Thymus (tissue), 11 donors: ENCODE data around the gene BMP2K. TPM values are rescaled to one million over a fixed set of nuclear protein-coding genes. Genes with fewer than 3 reads are reported as not detected.

Source experiments
- DNase-seq, 9 donors: peaks; one replicate each; pipeline ENCODE4 v3.0.0-alpha.2; 2013; ENCODE audit warnings: low spot score in 9 of 9, low read depth in 6 of 9, missing footprints in 1 of 9
- H3K27ac ChIP-seq, 2 donors: one replicate each; pipeline ENCODE4 v1.5.1; 2013; ENCODE audit warnings: control low read depth in 1 of 2, low read depth in 1 of 2, low read length in 1 of 2, mild to moderate bottlenecking in 1 of 2, moderate library complexity in 1 of 2
- H3K27me3 ChIP-seq, 2 donors: one replicate each; pipeline ENCODE4 v1.5.1; 2013; ENCODE audit warnings: low read length in 1 of 2; ENCODE audit not compliant: control insufficient read depth in 2 of 2, insufficient read depth in 1 of 2
- H3K36me3 ChIP-seq, 2 donors: one replicate each; pipeline ENCODE4 v1.5.1; 2013; ENCODE audit warnings: low read length in 1 of 2, mild to moderate bottlenecking in 1 of 2, moderate library complexity in 1 of 2; ENCODE audit not compliant: control insufficient read depth in 2 of 2, insufficient read depth in 2 of 2
- H3K4me1 ChIP-seq, 2 donors: one replicate each; pipeline ENCODE4 v1.5.1; 2013; ENCODE audit warnings: low read length in 2 of 2; ENCODE audit not compliant: control insufficient read depth in 2 of 2, insufficient read depth in 2 of 2
- H3K4me3 ChIP-seq, 2 donors: one replicate each; pipeline ENCODE4 v1.5.1; 2013; ENCODE audit warnings: low read length in 2 of 2, control low read depth in 1 of 2, mild to moderate bottlenecking in 1 of 2
- H3K9me3 ChIP-seq, 2 donors: one replicate each; pipeline ENCODE4 v1.5.1; 2013; ENCODE audit warnings: low read length in 1 of 2, mild to moderate bottlenecking in 1 of 2; ENCODE audit not compliant: control insufficient read depth in 2 of 2, insufficient read depth in 1 of 2
- WGBS: extraction: QIAGEN DNeasy Blood & Tissue Kit; methylation state at CpG from one replicate; pipeline ENCODE4 v1.1.7; 2013; 5-methylcytosine and 5-hydroxymethylcytosine counted together
- polyA plus RNA-seq: library from polyadenylated mRNA; stranded (reverse); fragments of 200-250 nt; gene quantifications from one replicate; pipeline ENCODE4 v1.2.3, GENCODE V29; 2013
- total RNA-seq: library from RNA; stranded (reverse); fragments of 120-200 nt; gene quantifications from one replicate; pipeline ENCODE4 v1.2.4, GENCODE V29; 2013
- donor health status: healthy.

The BMP2K gene
- total and polyA plus RNA-seq, 2 donors, result 34.3 to 36.5 TPM

DNA sequence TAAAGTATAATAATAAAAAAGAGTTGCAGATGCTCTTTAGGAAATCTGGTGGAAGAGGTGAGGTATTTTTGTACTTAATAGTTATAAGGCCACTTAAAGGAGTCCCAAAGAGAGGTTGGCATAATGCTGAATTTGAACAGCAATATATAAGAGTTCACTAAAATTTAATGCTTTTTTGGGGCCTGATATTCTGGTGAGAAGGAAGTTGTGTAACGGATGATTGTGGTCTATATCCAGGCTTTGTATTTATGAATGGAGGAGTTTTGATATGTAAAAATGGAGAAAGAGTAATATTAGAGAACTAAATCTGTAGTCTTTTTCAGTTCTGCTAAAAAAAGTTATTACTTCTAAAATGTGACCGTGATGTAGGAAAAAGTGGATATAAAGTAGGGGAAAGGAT lies 20.4 kb downstream of the BMP2K start:
- no peak for DNase-seq
- 76% methylated on average over 2 of the region's 2 CpGs for WGBS
- no peaks in the 10 kb centered on the region for H3K9me3 ChIP-seq
- H3K4me3 ChIP-seq, result no peak overlapping the region
- H3K4me1 ChIP-seq, result no peaks in the 10 kb centered on the region
- peaks cover 0 to 5% of the 10 kb centered on the region in 2 donors for H3K36me3 ChIP-seq
- H3K27ac ChIP-seq, result no peak overlapping the region
- no peaks in the 10 kb centered on the region for H3K27me3 ChIP-seq

DNA sequence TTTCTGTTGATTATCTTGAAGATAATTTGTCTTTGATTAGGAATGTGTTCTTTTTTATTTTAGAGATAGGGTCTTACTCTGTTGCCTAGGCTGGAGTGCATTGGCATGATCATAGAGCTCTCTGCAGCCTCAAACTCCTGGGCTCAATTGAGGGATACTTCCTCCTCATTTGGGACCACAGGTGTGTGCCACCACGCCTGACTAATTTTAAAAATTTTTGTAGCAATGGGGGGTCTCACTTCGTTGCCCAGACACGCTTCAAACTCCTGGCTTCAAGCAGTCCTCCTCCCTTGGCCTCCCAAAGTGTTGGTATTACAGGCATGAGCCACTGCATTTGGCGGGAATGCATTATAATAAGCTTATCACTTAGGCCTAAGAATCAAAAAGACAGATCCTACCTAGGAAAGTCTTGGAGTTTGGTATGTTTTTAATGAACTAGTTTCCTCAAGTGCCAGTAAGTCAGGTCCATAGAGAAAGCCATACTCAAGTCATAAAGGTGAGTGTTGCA lies 21.7 kb downstream of the BMP2K start:
- Histone ChIP-seq H3K27me3 (no peaks in the 10 kb centered on the region), H3K4me1 (no peaks in the 10 kb centered on the region), H3K9me3 (no peaks in the 10 kb centered on the region), H3K36me3 (peaks cover 0 to 5% of the 10 kb centered on the region in 2 donors), H3K27ac (no peak overlapping the region), H3K4me3 (no peak overlapping the region)
- DNase-seq, result no peak
- WGBS, result 97% methylated on average over 4 of the region's 4 CpGs

DNA sequence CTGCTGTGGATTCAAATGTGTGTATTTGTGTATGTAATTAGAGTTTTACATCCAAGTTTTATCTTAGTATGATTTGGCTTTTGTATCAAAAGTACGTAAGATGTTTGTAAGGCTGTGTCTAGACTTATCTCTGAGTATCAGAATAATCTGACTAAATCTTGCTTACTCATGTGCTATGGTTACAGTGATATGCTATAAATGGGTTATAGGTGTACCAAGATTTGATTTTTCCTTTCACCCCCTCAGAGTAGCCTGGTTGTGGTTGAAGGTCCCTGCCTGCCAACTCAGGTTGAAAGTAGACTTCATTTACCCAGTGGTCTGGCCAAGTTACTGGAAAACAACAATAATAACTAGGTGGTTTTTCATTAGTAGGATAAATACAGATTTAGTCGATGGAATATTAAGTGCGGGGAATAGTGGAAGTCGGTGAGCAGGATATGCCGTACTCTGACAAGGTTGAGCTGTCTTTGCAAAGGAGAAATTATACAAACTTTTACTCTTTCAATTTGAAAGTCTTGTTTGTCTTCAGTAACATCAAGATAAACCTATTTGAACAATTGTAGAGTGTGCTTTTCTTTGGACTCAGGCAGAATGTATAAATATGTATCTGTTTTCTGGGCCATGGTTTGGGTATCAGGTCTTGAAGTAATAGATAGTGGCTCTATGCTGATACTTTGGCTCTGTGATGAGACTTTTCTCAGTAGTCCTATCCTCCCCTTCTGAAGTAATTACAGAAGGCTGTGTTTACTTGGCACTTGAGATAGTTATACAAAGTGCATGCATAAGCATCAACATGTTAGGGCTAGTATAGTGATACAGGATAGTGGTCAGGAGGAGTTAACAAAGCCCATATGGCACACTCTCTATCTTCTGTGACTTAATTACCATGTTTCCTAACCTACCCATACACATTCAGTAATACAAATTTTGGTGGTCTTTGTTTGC lies 23.7 kb downstream of the BMP2K start:
- Histone ChIP-seq H3K4me1 (no peaks in the 10 kb centered on the region), H3K4me3 (no peak overlapping the region), H3K27ac (no peak overlapping the region), H3K36me3 (peaks cover 0 to 4% of the 10 kb centered on the region in 2 donors), H3K9me3 (no peaks in the 10 kb centered on the region), H3K27me3 (no peaks in the 10 kb centered on the region)
- no peak for DNase-seq
- WGBS, result 96% methylated on average over 5 of the region's 5 CpGs

DNA sequence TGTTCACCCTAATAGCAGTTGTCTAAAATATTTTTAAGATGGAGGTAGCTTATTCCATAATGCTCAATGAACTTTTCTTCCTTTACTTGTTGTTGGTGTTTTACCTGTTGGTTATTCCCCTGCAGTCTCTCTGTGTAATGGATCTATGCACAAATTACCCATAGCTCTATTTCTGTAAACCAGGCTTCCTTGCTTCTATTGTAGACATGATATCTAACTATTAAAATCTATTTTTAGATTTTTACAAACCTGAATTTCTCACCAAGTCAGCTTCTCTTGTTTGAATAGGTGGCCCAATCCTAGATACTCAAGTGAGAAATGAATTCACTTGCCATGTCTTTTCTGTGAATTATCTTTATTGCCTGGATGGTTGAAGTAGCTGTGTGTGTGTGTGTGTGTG lies 24.8 kb downstream of the BMP2K start:
- Histone ChIP-seq H3K27ac (no peak overlapping the region), H3K36me3 (no peaks in the 10 kb centered on the region), H3K4me3 (no peak overlapping the region), H3K27me3 (no peaks in the 10 kb centered on the region), H3K4me1 (no peaks in the 10 kb centered on the region), H3K9me3 (no peaks in the 10 kb centered on the region)
- DNase-seq, result no peak

DNA sequence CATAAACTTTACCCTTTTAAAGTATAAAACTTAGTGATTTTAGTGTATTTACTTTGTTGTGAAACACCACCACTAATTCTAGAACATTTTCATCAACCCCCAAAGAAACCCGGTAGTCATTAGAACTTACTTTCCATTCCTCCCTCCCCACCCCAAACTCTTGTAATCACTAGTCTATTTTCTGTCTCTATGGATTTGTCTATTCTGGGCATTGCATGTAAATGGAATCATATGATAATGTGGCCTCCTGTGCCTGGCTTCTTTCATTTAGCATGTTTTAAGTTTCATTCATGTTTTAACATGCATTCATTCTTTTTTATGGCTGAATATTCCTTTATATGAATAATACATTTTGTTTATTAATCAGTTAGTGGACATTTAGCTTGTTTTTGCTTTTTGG lies 27.8 kb downstream of the BMP2K start:
- 97% methylated on average over 1 of the region's 1 CpG for WGBS
- H3K4me1 ChIP-seq, result no peaks in the 10 kb centered on the region
- no peak overlapping the region for H3K27ac ChIP-seq
- no peaks in the 10 kb centered on the region for H3K36me3 ChIP-seq
- no peak overlapping the region for H3K4me3 ChIP-seq
- no peaks in the 10 kb centered on the region for H3K27me3 ChIP-seq
- no peak for DNase-seq
- peaks cover 0 to 3% of the 10 kb centered on the region in 2 donors for H3K9me3 ChIP-seq

DNA sequence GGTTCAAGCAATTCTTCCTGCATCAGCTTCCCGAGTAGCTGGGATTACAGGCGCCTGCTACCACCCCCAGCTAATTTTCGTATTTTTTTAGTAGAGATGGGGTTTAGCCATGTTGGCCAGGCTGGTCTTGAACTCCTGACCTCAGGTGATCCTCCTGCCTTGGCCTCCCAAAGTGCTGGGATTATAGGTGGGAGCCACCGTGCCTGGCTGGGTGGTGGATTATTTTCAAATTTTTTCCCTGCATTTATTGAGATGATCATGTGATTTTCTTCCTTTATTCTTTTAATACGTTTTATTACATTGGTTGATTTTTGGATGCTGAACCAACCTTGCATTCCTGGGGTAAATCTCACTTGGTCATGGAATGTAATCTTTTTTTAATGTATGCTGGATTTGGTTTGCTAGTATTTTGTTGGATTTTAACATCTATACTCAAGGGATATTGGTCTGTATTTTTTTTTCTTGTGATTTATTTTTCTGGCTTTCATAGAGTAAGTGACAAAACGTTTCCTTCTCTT lies 30.9 kb downstream of the BMP2K start:
- DNase-seq, result no peak
- Histone ChIP-seq H3K27ac (no peak overlapping the region), H3K9me3 (peaks cover 0 to 3% of the 10 kb centered on the region in 2 donors), H3K36me3 (no peaks in the 10 kb centered on the region), H3K27me3 (no peaks in the 10 kb centered on the region), H3K4me3 (no peak overlapping the region), H3K4me1 (no peaks in the 10 kb centered on the region)
- WGBS, result 96% methylated on average over 6 of the region's 6 CpGs

DNA sequence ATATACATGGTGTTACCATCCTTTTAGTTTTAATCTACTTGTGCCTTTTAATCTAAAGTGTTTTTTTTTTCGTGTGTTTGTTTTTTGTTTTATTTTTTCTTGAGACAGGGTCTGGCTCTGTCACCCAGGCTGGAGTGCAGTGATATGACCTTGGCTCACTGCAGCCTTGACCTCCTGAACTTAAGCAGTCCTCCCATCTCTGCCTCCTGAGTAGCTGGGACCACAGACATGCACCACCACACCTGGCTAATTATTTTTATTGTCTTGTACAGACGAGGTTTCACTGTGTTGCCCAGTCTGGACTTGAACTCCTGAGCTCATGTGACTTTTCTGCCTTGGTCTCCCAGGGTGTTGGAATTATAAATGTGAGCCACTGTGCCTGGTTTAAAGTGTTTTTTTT lies 33.1 kb downstream of the BMP2K start:
- WGBS, result 93% methylated on average over 2 of the region's 2 CpGs
- Histone ChIP-seq H3K36me3 (no peaks in the 10 kb centered on the region), H3K9me3 (peaks cover 0 to 3% of the 10 kb centered on the region in 2 donors), H3K27me3 (no peaks in the 10 kb centered on the region), H3K4me3 (no peak overlapping the region), H3K27ac (no peak overlapping the region), H3K4me1 (no peaks in the 10 kb centered on the region)
- DNase-seq, result no peak

DNA sequence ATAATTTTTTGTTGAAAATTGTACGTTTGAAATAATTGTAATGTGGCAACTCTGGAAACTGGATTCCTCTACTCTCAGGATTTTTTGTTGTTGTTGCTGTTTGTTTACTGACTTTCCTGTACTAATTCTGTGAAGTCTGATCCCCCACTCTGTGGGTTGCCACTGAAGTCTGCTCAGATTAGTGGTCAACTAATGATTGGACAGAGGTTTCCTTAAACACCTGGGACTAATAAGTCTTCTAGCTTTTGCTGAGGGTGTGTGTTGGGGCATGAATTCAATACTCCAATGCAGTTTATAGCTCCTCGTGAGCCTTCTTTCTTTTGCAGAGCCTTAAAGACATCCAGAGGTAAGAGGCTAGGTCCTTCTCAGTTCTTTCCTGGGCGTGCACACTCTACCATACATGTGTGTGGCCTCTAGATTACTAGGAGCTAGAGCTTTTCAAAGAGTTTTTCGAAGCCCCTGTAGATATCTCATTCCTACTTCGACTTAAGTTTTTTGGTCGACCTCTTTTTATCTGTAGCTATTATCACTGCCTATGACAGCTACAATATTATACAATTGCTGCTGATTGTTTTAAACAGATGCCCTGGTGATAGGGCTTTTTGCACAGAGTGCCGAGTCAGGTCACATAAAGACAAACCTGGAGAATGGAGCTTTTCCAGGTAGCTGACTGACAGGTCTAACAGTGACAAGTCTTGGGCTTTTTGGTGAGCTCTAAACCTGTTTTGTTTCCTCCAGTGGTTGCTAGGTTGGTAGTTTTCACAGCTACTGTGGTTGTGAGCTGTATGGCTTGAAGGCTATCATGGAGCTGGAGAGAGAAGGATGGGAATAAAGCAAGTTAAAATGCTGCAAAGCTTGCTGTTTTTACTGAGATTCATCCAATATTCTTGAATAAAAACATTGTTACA lies 34.0 kb downstream of the BMP2K start:
- 96% methylated on average over 7 of the region's 7 CpGs for WGBS
- Histone ChIP-seq H3K9me3 (peaks cover 0 to 3% of the 10 kb centered on the region in 2 donors), H3K36me3 (no peaks in the 10 kb centered on the region), H3K4me3 (no peak overlapping the region), H3K27me3 (no peaks in the 10 kb centered on the region), H3K4me1 (no peaks in the 10 kb centered on the region), H3K27ac (no peak overlapping the region)
- no peak for DNase-seq
